ENCODE data around the gene AATK.
"Not testable (repeated sequence)": the region's sequence is repeated elsewhere in the genome, so short reads cannot be mapped to it uniquely, and the experiment has no call there.

The AATK gene

GRCh38 chr17:81082177-81083073, 83.6 kb downstream of the AATK start:
- peaks cover 60% of the 10 kb centered on the region for H3K4me1 ChIP-seq
- H3K27ac ChIP-seq, result no peak overlapping the region
- no peaks in the 10 kb centered on the region for H3K9me3 ChIP-seq
- no peak for TF ChIP-seq Cebpa-rat (IDR thresholded peaks at IDR 0.05)
- peaks cover 91% of the 10 kb centered on the region for H4K20me1 ChIP-seq
- H3K9ac ChIP-seq, result no peak overlapping the region
- peak overlapping the region; percentile 81 for H3K4me2 ChIP-seq
- no peaks in the 10 kb centered on the region for H3K36me3 ChIP-seq
- H3K27me3 ChIP-seq, result peaks cover 99% of the 10 kb centered on the region
- H3K4me3 ChIP-seq, result no peak overlapping the region; the same call in 1 of the 2 replicates

- H3K4me1 ChIP-seq, result peaks cover 55% of the 10 kb centered on the region
- H3K4me2 ChIP-seq, result peak overlapping the region; percentile 81
- H3K9ac ChIP-seq, result no peak overlapping the region
- peaks cover 99% of the 10 kb centered on the region for H3K27me3 ChIP-seq
- no peak overlapping the region for H3K27ac ChIP-seq
- H3K4me3 ChIP-seq, result no peak overlapping the region; the same call in 1 of the 2 replicates
- peaks cover 90% of the 10 kb centered on the region for H4K20me1 ChIP-seq
- TF ChIP-seq Cebpa-rat (IDR thresholded peaks at IDR 0.05), result no peak
- no peaks in the 10 kb centered on the region for H3K36me3 ChIP-seq
- H3K9me3 ChIP-seq, result no peaks in the 10 kb centered on the region
Observed at GRCh38 chr17:81081222-81082176, 84.5 kb downstream of the AATK start.

- Histone ChIP-seq H3K4me2 (peak overlapping the region; percentile 81), H3K9ac (no peak overlapping the region), H3K36me3 (no peaks in the 10 kb centered on the region), H3K27ac (no peak overlapping the region), H3K9me3 (no peaks in the 10 kb centered on the region), H4K20me1 (peaks cover 92% of the 10 kb centered on the region), H3K4me1 (peaks cover 57% of the 10 kb centered on the region), H3K27me3 (peaks cover 99% of the 10 kb centered on the region), H3K4me3 (no peak overlapping the region)
- no peak for TF ChIP-seq Cebpa-rat (IDR thresholded peaks at IDR 0.05)
Observed at GRCh38 chr17:81080019-81080418, 86.0 kb downstream of the AATK start.

- not testable (repeated sequence) for H3K27ac ChIP-seq, H3K9ac ChIP-seq, H3K9me3 ChIP-seq, H3K4me2 ChIP-seq, H3K4me3 ChIP-seq, H3K36me3 ChIP-seq
- Histone ChIP-seq H4K20me1 (peaks cover 92% of the 10 kb centered on the region), H3K4me1 (peaks cover 59% of the 10 kb centered on the region), H3K27me3 (peaks cover 99% of the 10 kb centered on the region)
Observed at GRCh38 chr17:81078026-81078913, 87.8 kb downstream of the AATK start.

GRCh38 chr17:81076141-81076679, 89.8 kb downstream of the AATK start:
- no peak for TF ChIP-seq Cebpa-rat (IDR thresholded peaks at IDR 0.05)

GRCh38 chr17:81075307-81075706, 90.7 kb downstream of the AATK start:
- TF ChIP-seq Cebpa-rat (IDR thresholded peaks at IDR 0.05), result no peak
- Histone ChIP-seq H3K27me3 (peaks cover 98% of the 10 kb centered on the region), H3K4me2 (peak overlapping the region; percentile 54; the same call in 1 of the 2 replicates), H3K9me3 (no peaks in the 10 kb centered on the region), H3K4me1 (peaks cover 52% of the 10 kb centered on the region), H3K9ac (no peak overlapping the region), H3K36me3 (no peaks in the 10 kb centered on the region), H4K20me1 (peaks cover 77% of the 10 kb centered on the region), H3K4me3 (no peak overlapping the region), H3K27ac (no peak overlapping the region)

More at GRCh38 chr17:81076141-81076679, 89.8 kb downstream of the AATK start:
- Histone ChIP-seq H3K4me1 (peaks cover 59% of the 10 kb centered on the region), H3K27ac (no peak overlapping the region), H3K9ac (no peak overlapping the region), H4K20me1 (peaks cover 83% of the 10 kb centered on the region), H3K27me3 (peaks cover 98% of the 10 kb centered on the region), H3K9me3 (no peaks in the 10 kb centered on the region), H3K4me3 (no peak overlapping the region), H3K36me3 (no peaks in the 10 kb centered on the region), H3K4me2 (no peak overlapping the region)

- Histone ChIP-seq H3K4me3 (no peak overlapping the region), H4K20me1 (peaks cover 77% of the 10 kb centered on the region), H3K9me3 (no peaks in the 10 kb centered on the region), H3K27ac (no peak overlapping the region), H3K36me3 (no peaks in the 10 kb centered on the region), H3K9ac (no peak overlapping the region), H3K4me2 (peak overlapping the region; percentile 54), H3K4me1 (peaks cover 48% of the 10 kb centered on the region), H3K27me3 (peaks cover 98% of the 10 kb centered on the region)
- no peak for TF ChIP-seq Cebpa-rat (IDR thresholded peaks at IDR 0.05)
Observed at GRCh38 chr17:81074875-81075274, 91.1 kb downstream of the AATK start.

GRCh38 chr17:81073967-81074839, 91.8 kb downstream of the AATK start:
- H3K36me3 ChIP-seq, result no peaks in the 10 kb centered on the region
- H3K9ac ChIP-seq, result no peak overlapping the region
- peaks cover 42% of the 10 kb centered on the region for H3K4me1 ChIP-seq
- H3K27me3 ChIP-seq, result peaks cover 98% of the 10 kb centered on the region
- H3K4me2 ChIP-seq, result peak overlapping the region; percentile 54
- H3K9me3 ChIP-seq, result no peaks in the 10 kb centered on the region
- no peak overlapping the region for H3K27ac ChIP-seq
- TF ChIP-seq Cebpa-rat (IDR thresholded peaks at IDR 0.05), result no peak
- peaks cover 77% of the 10 kb centered on the region for H4K20me1 ChIP-seq
- no peak overlapping the region for H3K4me3 ChIP-seq
